ENCODE data around the gene BCAN.

The BCAN gene

GRCh38 chr1:156676114-156676819 lies 34.4 kb downstream of the BCAN start:
- in situ Hi-C loops (cut with MboI; ENCODE audit: low sequenced_read_pairs): no loop called here

GRCh38 chr1:156676820-156677615 lies 35.1 kb downstream of the BCAN start, which contains the start of gene NES:
TSS of gene NES (minus strand) at chr1:156677407. CDS start at chr1:156677264, 143 bp downstream.
- in situ Hi-C loops (cut with MboI; ENCODE audit: low sequenced_read_pairs): no loop called here

GRCh38 chr1:156677616-156678596 lies 36.0 kb downstream of the BCAN start:
- in situ Hi-C loops (cut with MboI; ENCODE audit: low sequenced_read_pairs): no loop called here

GRCh38 chr1:156680056-156680455 lies 38.1 kb downstream of the BCAN start:
- in situ Hi-C loops (cut with MboI; ENCODE audit: low sequenced_read_pairs): no loop called here

GRCh38 chr1:156681196-156681960 lies 39.5 kb downstream of the BCAN start:
- in situ Hi-C loops (cut with MboI; ENCODE audit: low sequenced_read_pairs): no loop called here

- in situ Hi-C loops (cut with MboI; ENCODE audit: low sequenced_read_pairs): no loop called here
Measured at GRCh38 chr1:156682166-156682890, 40.4 kb downstream of the BCAN start.

GRCh38 chr1:156684227-156684782 lies 42.4 kb downstream of the BCAN start:
- in situ Hi-C loops (cut with MboI; ENCODE audit: low sequenced_read_pairs): no loop called here

GRCh38 chr1:156689035-156689952 lies 47.4 kb downstream of the BCAN start:
- in situ Hi-C loops (cut with MboI; ENCODE audit: low sequenced_read_pairs): no loop called here

GRCh38 chr1:156689953-156690674 lies 48.2 kb downstream of the BCAN start:
- in situ Hi-C loops (cut with MboI; ENCODE audit: low sequenced_read_pairs): no loop called here

GRCh38 chr1:156690675-156691036 lies 48.7 kb downstream of the BCAN start:
- in situ Hi-C loops (cut with MboI; ENCODE audit: low sequenced_read_pairs): no loop called here

- in situ Hi-C loops (cut with MboI; ENCODE audit: low sequenced_read_pairs): no loop called here
Measured at GRCh38 chr1:156691191-156691590, 49.3 kb downstream of the BCAN start.

- in situ Hi-C loops (cut with MboI; ENCODE audit: low sequenced_read_pairs): no loop called here
Measured at GRCh38 chr1:156691665-156692440, 49.9 kb downstream of the BCAN start.

GRCh38 chr1:156692441-156692924 lies 50.6 kb downstream of the BCAN start:
- in situ Hi-C loops (cut with MboI; ENCODE audit: low sequenced_read_pairs): no loop called here

- in situ Hi-C loops (cut with MboI; ENCODE audit: low sequenced_read_pairs): no loop called here
Measured at GRCh38 chr1:156692925-156693847, 51.3 kb downstream of the BCAN start.

- in situ Hi-C loops (cut with MboI; ENCODE audit: low sequenced_read_pairs): no loop called here
Measured at GRCh38 chr1:156693848-156694689, 52.2 kb downstream of the BCAN start.

All from hTERT RPE-1 (cell line).